WERI-Rb-1 (cell line): Measurements from ENCODE around the gene DENND1A.

ENCODE experiments used
- DNase-seq: peaks from one replicate; pipeline ENCODE4 v3.0.0-alpha.2; 2020
- H3K27ac ChIP-seq: fragments of 250-450 bp; sonication (Bioruptor Pico); 2 replicates; pipeline ENCODE4 v1.5.1; 2020; ENCODE audit warnings: mild to moderate bottlenecking, moderate library complexity
- H3K27me3 ChIP-seq: fragments of 250-450 bp; sonication (Bioruptor Pico); 2 replicates; pipeline ENCODE4 v1.5.1; 2021; ENCODE audit warnings: mild to moderate bottlenecking, low read depth, moderate library complexity; ENCODE audit not compliant: insufficient read depth, severe bottlenecking
- H3K36me3 ChIP-seq: fragments of 250-450 bp; sonication (Bioruptor Pico); 2 replicates; pipeline ENCODE4 v1.5.1; 2020; ENCODE audit warnings: mild to moderate bottlenecking, moderate library complexity
- H3K4me3 ChIP-seq: 2 replicates; pipeline ENCODE4 v1.5.1; 2011; ENCODE audit warnings: low read depth, mild to moderate bottlenecking, control low read depth, low read length
- H3K9me3 ChIP-seq: fragments of 250-450 bp; sonication (Bioruptor Pico); 2 replicates; pipeline ENCODE4 v1.5.1; 2021; ENCODE audit warnings: mild to moderate bottlenecking, moderate library complexity; ENCODE audit not compliant: severe bottlenecking
- TF ChIP-seq, protein P1 (sequence below): IDR thresholded peaks from 2 replicates; pipeline ENCODE4 v1.5.1; 2011; ENCODE audit warnings: low read depth, mild to moderate bottlenecking, control low read depth, inconsistent platforms, low read length

DENND1A gene

DNA sequence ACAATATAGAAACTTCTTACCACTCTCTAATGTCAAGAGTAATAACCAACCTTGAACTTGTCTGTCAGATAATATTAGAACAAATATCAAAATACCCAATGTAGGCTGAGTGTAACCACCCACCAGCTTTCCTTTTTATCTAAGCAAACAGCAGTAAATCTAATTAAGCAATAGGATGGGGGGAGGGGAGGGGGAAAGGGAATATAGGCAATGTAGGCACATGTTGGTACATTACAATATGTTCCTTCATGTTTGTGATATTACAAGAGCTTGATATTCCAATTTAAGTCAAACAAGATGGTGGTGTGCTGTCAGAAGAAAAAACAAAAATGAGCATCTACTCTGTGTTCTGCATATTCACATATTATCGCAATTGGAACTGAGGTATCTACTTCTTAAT is 158.2 kb downstream of the DENND1A start:
- no peak overlapping the region for H3K27ac ChIP-seq
- no peaks in the 10 kb centered on the region for H3K27me3 ChIP-seq
- H3K36me3 ChIP-seq = no peaks in the 10 kb centered on the region
- TF ChIP-seq, protein P1, sequence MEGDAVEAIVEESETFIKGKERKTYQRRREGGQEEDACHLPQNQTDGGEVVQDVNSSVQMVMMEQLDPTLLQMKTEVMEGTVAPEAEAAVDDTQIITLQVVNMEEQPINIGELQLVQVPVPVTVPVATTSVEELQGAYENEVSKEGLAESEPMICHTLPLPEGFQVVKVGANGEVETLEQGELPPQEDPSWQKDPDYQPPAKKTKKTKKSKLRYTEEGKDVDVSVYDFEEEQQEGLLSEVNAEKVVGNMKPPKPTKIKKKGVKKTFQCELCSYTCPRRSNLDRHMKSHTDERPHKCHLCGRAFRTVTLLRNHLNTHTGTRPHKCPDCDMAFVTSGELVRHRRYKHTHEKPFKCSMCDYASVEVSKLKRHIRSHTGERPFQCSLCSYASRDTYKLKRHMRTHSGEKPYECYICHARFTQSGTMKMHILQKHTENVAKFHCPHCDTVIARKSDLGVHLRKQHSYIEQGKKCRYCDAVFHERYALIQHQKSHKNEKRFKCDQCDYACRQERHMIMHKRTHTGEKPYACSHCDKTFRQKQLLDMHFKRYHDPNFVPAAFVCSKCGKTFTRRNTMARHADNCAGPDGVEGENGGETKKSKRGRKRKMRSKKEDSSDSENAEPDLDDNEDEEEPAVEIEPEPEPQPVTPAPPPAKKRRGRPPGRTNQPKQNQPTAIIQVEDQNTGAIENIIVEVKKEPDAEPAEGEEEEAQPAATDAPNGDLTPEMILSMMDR = no peak
- DNase-seq = no peak
- no peak overlapping the region for H3K4me3 ChIP-seq
- H3K9me3 ChIP-seq = no peaks in the 10 kb centered on the region

DNA sequence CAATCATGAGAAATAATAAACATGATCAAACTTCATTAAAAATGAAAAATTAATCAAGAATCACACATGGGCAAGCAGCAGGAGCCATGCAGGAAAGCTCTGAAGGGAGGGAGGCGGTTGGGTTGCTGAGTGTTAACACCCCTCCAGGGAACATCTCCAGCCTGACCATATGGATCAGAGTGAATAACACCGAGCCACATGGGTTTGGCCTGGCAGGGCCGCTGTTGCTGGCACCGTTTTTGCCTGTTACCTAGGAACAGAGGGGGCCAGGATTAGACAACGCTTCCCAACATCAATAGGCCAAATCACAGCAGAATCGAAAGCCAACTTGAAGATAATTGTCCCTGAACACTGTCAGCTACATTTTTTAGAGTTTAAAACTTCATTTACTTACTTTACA is 160.2 kb downstream of the DENND1A start:
- H3K36me3 ChIP-seq = no peaks in the 10 kb centered on the region
- H3K27ac ChIP-seq = no peak overlapping the region
- no peaks in the 10 kb centered on the region for H3K9me3 ChIP-seq
- TF ChIP-seq, protein P1 = no peak
- H3K4me3 ChIP-seq = no peak overlapping the region
- DNase-seq = no peak
- no peaks in the 10 kb centered on the region for H3K27me3 ChIP-seq

DNA sequence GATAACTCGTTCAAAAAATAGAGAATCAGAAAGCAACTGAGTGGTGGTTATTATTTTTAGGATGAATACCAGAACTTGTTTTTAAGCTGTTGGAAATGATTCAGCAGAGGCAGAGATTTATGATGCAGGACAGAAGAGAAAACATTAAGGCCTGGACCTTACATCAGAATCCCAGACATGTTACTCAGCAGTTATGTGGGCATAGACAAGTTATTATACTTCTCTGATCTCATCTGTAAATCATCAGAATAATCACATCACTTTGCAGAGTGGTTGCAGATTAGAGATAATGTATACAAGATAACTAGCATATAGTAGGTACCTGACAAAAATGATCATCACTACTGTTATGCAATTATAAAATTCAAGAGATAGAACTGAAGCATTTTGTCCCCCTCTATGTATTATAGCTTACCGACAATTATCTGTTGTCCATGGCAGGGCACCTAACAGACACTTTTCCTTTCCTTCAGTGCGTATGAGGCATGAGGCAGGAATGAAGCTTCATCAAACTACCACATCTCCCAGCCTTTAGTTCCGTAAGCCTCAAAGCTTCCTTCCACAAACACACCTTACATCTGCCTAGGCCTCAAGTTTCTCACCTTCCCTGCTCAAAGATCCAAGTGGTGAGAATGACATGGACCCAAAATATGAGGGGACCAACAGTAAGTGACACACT is 165.9 kb downstream of the DENND1A start:
- Histone ChIP-seq H3K27me3 (no peaks in the 10 kb centered on the region), H3K9me3 (no peaks in the 10 kb centered on the region), H3K27ac (no peak overlapping the region), H3K36me3 (no peaks in the 10 kb centered on the region), H3K4me3 (no peak overlapping the region)
- TF ChIP-seq, protein P1 = no peak
- DNase-seq = no peak

DNA sequence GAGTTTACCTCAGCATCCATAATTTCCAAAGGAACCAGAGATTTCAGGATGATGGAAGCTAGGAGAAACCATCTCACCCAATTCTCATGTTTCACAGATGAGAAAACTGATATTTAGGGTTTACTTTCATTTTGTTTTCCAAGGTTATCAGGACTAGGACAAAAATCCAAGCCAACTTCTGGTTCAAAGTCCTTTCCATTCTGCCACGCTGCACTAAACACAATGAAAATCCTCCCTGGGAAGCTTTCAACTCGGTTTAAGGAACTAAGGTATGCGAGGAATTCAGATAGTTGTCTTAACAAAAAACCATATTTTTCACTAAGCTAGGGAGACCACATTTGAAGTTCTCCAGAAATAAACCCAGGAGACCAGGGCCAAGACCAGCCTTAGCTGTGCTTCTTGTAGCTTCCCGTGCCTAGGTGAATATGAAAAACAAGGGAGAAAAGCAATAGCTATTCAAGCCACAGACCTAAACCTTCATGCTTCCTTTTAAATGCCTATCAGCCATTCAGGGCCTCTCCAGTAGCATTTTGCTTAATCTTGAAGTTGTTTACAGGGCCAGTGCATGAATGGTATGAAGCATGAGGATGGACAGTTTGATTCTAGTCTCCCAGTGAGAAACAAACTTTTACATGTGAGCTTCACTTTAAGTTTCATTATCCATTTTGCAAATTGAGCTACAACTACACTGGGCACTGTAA is 167.9 kb downstream of the DENND1A start:
- H3K9me3 ChIP-seq = no peaks in the 10 kb centered on the region
- no peaks in the 10 kb centered on the region for H3K27me3 ChIP-seq
- H3K36me3 ChIP-seq = peaks cover 4% of the 10 kb centered on the region; the same call in 1 of the 2 replicates
- no peak overlapping the region for H3K4me3 ChIP-seq
- no peak overlapping the region for H3K27ac ChIP-seq
- TF ChIP-seq, protein P1 = no peak
- no peak for DNase-seq

DNA sequence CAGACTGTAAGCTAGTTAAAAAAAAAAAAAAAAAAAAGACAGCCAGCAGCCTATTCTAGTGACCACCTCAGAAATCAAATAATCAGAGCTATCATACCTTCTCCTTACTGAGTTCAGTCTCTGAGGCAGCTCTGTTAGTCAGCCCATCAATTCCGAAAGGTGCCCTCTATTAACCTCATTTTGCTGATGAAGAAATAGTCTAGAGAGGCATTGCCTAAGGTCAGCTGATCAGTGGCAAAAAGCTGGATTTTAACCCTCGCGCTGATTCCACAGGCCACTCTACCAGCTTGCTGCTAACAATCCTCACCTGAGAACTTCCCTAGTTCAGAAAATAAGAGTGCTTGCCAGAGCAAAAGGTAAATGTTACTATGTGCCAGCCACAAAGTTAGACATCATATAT is 172.0 kb downstream of the DENND1A start:
- no peak overlapping the region for H3K4me3 ChIP-seq
- TF ChIP-seq, protein P1 = no peak
- no peak overlapping the region for H3K27ac ChIP-seq
- no peaks in the 10 kb centered on the region for H3K27me3 ChIP-seq
- no peak for DNase-seq
- no peaks in the 10 kb centered on the region for H3K9me3 ChIP-seq
- peaks cover 4% of the 10 kb centered on the region; the same call in 1 of the 2 replicates for H3K36me3 ChIP-seq
